AG04450 (cell line): Measurements from ENCODE around the gene MSMP. TPM values are rescaled to one million over a fixed set of nuclear protein-coding genes. Genes with fewer than 3 reads are reported as not detected.
A peak's percentile ranks its signal among the peaks of the same experiment; 100 is the strongest.

Experiments
- CTCF ChIA-PET: fragments of 300-600, 350-600 bp; formaldehyde crosslinking; extraction: SDS; loops from one replicate; lab custom pipeline; 2022; ENCODE audit warnings: antibody characterized with exemption, inconsistent platforms; lab: Charles Lee
- POLR2A ChIA-PET: fragments of 350-600 bp; formaldehyde crosslinking; extraction: SDS; loops from one replicate; lab custom pipeline; 2021; ENCODE audit warnings: antibody characterized with exemption, inconsistent platforms; lab: Yijun Ruan, JAX
- DNase-seq: peaks from one replicate; pipeline ENCODE4 v3.0.0-alpha.2; 2011; ENCODE audit warnings: low read depth, low spot score
- H3K27ac ChIP-seq: one replicate; pipeline ENCODE4 v1.5.1; 2012; ENCODE audit warnings: low read depth, low read length, control low read depth
- H3K27me3 ChIP-seq: one replicate; pipeline ENCODE4 v1.6.0; 2012; ENCODE audit warnings: low read length; ENCODE audit not compliant: control insufficient read depth, insufficient read depth
- H3K4me3 ChIP-seq: 2 replicates; pipeline ENCODE4 v1.5.1; 2011; ENCODE audit warnings: mild to moderate bottlenecking, low read depth, low read length, control low read depth
- H3K9me3 ChIP-seq: 2 replicates; pipeline ENCODE4 v1.5.1; 2012; ENCODE audit warnings: low read length; ENCODE audit not compliant: control insufficient read depth, insufficient read depth
- CTCF ChIP-seq: IDR thresholded peaks from 2 replicates; pipeline ENCODE4 v1.5.1; 2011; ENCODE audit warnings: low read depth, low read length, control low read depth, inconsistent platforms
- polyA plus RNA-seq: library from polyadenylated mRNA; depleted of rRNA; stranded (reverse); fragments of >200 nt; gene quantifications from 2 replicates; pipeline ENCODE4 v1.2.3, GENCODE V29; 2011

Gene MSMP
- polyA plus RNA-seq, 1 experiment = not detected

GRCh38 chr9:35756275-35757225, 2.5 kb upstream of the MSMP start:
- DNase-seq = no peak
- Histone ChIP-seq H3K9me3 (no peaks in the 10 kb centered on the region), H3K27me3 (peaks cover 3% of the 10 kb centered on the region), H3K4me3 (peak overlapping the region; percentile 46), H3K27ac (no peak overlapping the region)
- TF ChIP-seq CTCF = peak; percentile 58
- ChIA-PET POLR2A (interaction anchor here (1.5 kb wide), 1 partner anchor 26 kb away, joined by 3 read pairs; no protein-coding TSS in a partner anchor), CTCF (interaction anchor here (0.6 to 1.9 kb wide), 12 partner anchors 9 to 398 kb away, joined by 3 to 10 read pairs (median 4); no protein-coding TSS in a partner anchor)

- no peak overlapping the region for H3K4me3 ChIP-seq
- no peak overlapping the region for H3K27ac ChIP-seq
- H3K27me3 ChIP-seq = peaks cover 3% of the 10 kb centered on the region
- TF ChIP-seq CTCF = no peak
- DNase-seq = no peak
- no peaks in the 10 kb centered on the region for H3K9me3 ChIP-seq
- ChIA-PET CTCF (interaction anchor here (0.5 kb wide), 1 partner anchor 10 kb away, joined by 4 read pairs; no protein-coding TSS in a partner anchor), POLR2A (no interaction called here)
Observed at GRCh38 chr9:35755071-35755470, 995 bp upstream of the MSMP start.

GRCh38 chr9:35753466-35753865, 610 bp downstream of the MSMP start:
- H3K27ac ChIP-seq = no peak overlapping the region
- POLR2A ChIA-PET = no interaction called here
- no peak for DNase-seq
- peaks cover 3% of the 10 kb centered on the region; the same call in 1 of the 2 replicates for H3K9me3 ChIP-seq
- CTCF ChIA-PET = interaction anchor here (1.3 kb wide), 1 partner anchor 129 kb away, joined by 4 read pairs; no protein-coding TSS in a partner anchor
- peaks cover 3% of the 10 kb centered on the region for H3K27me3 ChIP-seq
- H3K4me3 ChIP-seq = no peak overlapping the region
- TF ChIP-seq CTCF = no peak

- DNase-seq = no peak
- peak overlapping the region; percentile 90 for H3K4me3 ChIP-seq
- ChIA-PET CTCF (interaction anchor here (0.7 to 5.4 kb wide), 3 partner anchors 9 to 40 kb away, joined by 3 to 46 read pairs (median 3); no protein-coding TSS in a partner anchor), POLR2A (interaction anchor here (0.8 to 1.0 kb wide), 2 partner anchors 18 to 92 kb away, joined by 3 read pairs; partner anchors contain the start of genes CCDC107, CREB3, RMRP and TLN1)
- H3K27ac ChIP-seq = no peak overlapping the region
- no peak for TF ChIP-seq CTCF
- H3K9me3 ChIP-seq = peaks cover 3% of the 10 kb centered on the region; the same call in 1 of the 2 replicates
- H3K27me3 ChIP-seq = no peaks in the 10 kb centered on the region
Observed at GRCh38 chr9:35750256-35750531, 3.9 kb downstream of the MSMP start.
